ENCODE measurements around the gene HIF1A. TPM values are rescaled to one million over a fixed set of nuclear protein-coding genes. Genes with fewer than 3 reads are reported as not detected.

The HIF1A gene
- total and polyA plus RNA-seq, 2 of the 13 experiments (the other 11 are each of a cell fraction or from before 2014, with no cell fraction given): 41.0 to 126 TPM

GRCh38 chr14:61698206-61698980 lies 3.1 kb downstream of the HIF1A start:
- ATAC-seq: no peak
- peak overlapping the region; percentile 93 for H3K9ac ChIP-seq (ENCODE audit: insufficient read depth, low read depth, low read length)
- H3K27me3 ChIP-seq (ENCODE audit: control insufficient read depth in 1 of 2, insufficient read depth in 2 of 2, low read length in 2 of 2): no peaks in the 10 kb centered on the region; a peak in 1 of 5 replicates
- FAIRE-seq: no peak
- TF ChIP-seq SIN3A (IDR thresholded peaks at IDR 0.05; ENCODE audit: borderline replicate concordance, low read depth, low read length) (0 out of 2 replicates have a peak, but pooled peaks have one; percentile 4), MATR3 (CRISPR knock-in tag; IDR thresholded peaks at IDR 0.05) (no peak), PPARG (CRISPR knock-in tag; conservative IDR thresholded peaks at IDR 0.05) (no peak), FOXP1 (IDR thresholded peaks at IDR 0.05) (no peak), FOXP1 (CRISPR knock-in tag; IDR thresholded peaks at IDR 0.05) (no peak), PHF5A (CRISPR knock-in tag; IDR thresholded peaks at IDR 0.05; ENCODE audit: low read depth, unreplicated experiment) (no peak), BORCS8-MEF2B (CRISPR knock-in tag; IDR thresholded peaks at IDR 0.05) (no peak), AGO2 (optimal IDR thresholded peaks at IDR 0.05; ENCODE audit: low read depth, low read length) (no peak), ZNF569 (CRISPR knock-in tag; IDR thresholded peaks at IDR 0.05; ENCODE audit: borderline replicate concordance) (no peak), ZNF530 (CRISPR knock-in tag; IDR thresholded peaks at IDR 0.05; ENCODE audit: low read depth) (no peak), RBFOX2 (IDR thresholded peaks at IDR 0.05; ENCODE audit: low read depth, low read length) (peak; percentile 39)
- TF ChIP-seq, protein P1, sequence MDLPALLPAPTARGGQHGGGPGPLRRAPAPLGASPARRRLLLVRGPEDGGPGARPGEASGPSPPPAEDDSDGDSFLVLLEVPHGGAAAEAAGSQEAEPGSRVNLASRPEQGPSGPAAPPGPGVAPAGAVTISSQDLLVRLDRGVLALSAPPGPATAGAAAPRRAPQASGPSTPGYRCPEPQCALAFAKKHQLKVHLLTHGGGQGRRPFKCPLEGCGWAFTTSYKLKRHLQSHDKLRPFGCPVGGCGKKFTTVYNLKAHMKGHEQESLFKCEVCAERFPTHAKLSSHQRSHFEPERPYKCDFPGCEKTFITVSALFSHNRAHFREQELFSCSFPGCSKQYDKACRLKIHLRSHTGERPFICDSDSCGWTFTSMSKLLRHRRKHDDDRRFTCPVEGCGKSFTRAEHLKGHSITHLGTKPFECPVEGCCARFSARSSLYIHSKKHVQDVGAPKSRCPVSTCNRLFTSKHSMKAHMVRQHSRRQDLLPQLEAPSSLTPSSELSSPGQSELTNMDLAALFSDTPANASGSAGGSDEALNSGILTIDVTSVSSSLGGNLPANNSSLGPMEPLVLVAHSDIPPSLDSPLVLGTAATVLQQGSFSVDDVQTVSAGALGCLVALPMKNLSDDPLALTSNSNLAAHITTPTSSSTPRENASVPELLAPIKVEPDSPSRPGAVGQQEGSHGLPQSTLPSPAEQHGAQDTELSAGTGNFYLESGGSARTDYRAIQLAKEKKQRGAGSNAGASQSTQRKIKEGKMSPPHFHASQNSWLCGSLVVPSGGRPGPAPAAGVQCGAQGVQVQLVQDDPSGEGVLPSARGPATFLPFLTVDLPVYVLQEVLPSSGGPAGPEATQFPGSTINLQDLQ (CRISPR knock-in tag; IDR thresholded peaks at IDR 0.05): no peak
- TF ChIP-seq, protein P2, sequence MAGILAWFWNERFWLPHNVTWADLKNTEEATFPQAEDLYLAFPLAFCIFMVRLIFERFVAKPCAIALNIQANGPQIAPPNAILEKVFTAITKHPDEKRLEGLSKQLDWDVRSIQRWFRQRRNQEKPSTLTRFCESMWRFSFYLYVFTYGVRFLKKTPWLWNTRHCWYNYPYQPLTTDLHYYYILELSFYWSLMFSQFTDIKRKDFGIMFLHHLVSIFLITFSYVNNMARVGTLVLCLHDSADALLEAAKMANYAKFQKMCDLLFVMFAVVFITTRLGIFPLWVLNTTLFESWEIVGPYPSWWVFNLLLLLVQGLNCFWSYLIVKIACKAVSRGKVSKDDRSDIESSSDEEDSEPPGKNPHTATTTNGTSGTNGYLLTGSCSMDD (CRISPR knock-in tag; IDR thresholded peaks at IDR 0.05): no peak
- TF ChIP-seq, protein P3, sequence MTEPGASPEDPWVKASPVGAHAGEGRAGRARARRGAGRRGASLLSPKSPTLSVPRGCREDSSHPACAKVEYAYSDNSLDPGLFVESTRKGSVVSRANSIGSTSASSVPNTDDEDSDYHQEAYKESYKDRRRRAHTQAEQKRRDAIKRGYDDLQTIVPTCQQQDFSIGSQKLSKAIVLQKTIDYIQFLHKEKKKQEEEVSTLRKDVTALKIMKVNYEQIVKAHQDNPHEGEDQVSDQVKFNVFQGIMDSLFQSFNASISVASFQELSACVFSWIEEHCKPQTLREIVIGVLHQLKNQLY (CRISPR knock-in tag; IDR thresholded peaks at IDR 0.05): no peak
- intact Hi-C loops (cut with micrococcal nuclease; ENCODE audit: unreplicated experiment): loop anchor here (5.0 kb wide), 2 partner anchors 34 to 236 kb away; no protein-coding TSS in a partner anchor
- no peak overlapping the region for H3K27ac ChIP-seq (ENCODE audit: extremely low read length, insufficient read depth, low read length)
- in situ Hi-C loops (cut with HindIII; ENCODE audit: extremely low pct_ligation_motif_present, low pct_unique_long_range_greater_than_20kb): loop anchor here (5.0 to 10.0 kb wide), 2 partner anchors 94 to 136 kb away; no protein-coding TSS in a partner anchor
- DNase-seq (ENCODE audit: low spot score): no peak
- peaks cover 67% of the 10 kb centered on the region for H4K20me1 ChIP-seq (ENCODE audit: insufficient read depth, low read length)
- ChIA-PET CTCF (ENCODE audit: low intra/inter-chr PET ratio, low total read pairs) (no interaction called here), POLR2A (interaction anchor here (1.0 to 1.4 kb wide), 3 partner anchors 16 to 64 kb away, joined by 3 to 5 read pairs (median 4); partner anchors contain the start of gene SNAPC1)
- no TSS peak for BruUV-seq (replicated peaks)
- no peaks in the 10 kb centered on the region for H3K36me3 ChIP-seq (replicated peaks in 1 of 2; ENCODE audit: control insufficient read depth in 1 of 2, insufficient read depth in 2 of 2, low read length in 2 of 2)
- H3K4me1 ChIP-seq (ENCODE audit: insufficient read depth, low read length): peaks cover 57% of the 10 kb centered on the region
- no peak overlapping the region for H2AFZ ChIP-seq (ENCODE audit: low read length)
- H3K79me2 ChIP-seq (ENCODE audit: insufficient read depth, low read length): peaks cover 78% of the 10 kb centered on the region
- H3K4me3 ChIP-seq (replicated peaks in 1 of 3; ENCODE audit: insufficient read depth in 1 of 3, low read depth in 2 of 3, low read length in 3 of 3): peak overlapping the region; percentile 85 to 100 (median 97)
- H3K9me3 ChIP-seq (ENCODE audit: low read length): no peaks in the 10 kb centered on the region
- H3K4me2 ChIP-seq (ENCODE audit: low read depth, low read length): peak overlapping the region; percentile 82
- 15% methylated on average over 2 of the region's 2 CpGs for WGBS (ENCODE audit: low lambda C conversion rate)

All from HepG2 (cell line).